GM12864 (cell line): ENCODE results near the gene PPP1R18.

Experiments
- DNase-seq: peaks from one replicate; pipeline ENCODE4 v3.0.0-alpha.2; 2011; ENCODE audit warnings: low read depth
- H3K4me3 ChIP-seq: 2 replicates; pipeline ENCODE4 v1.5.1; 2011; ENCODE audit warnings: mild to moderate bottlenecking, low read depth, low read length, control low read depth
- TF ChIP-seq, protein P1 (sequence below): IDR thresholded peaks from 2 replicates; pipeline ENCODE4 v1.5.1; 2011; ENCODE audit warnings: low read depth, mild to moderate bottlenecking, moderate library complexity, low read length, control low read depth, inconsistent platforms; ENCODE audit errors: missing control alignments

Gene PPP1R18, protein sequence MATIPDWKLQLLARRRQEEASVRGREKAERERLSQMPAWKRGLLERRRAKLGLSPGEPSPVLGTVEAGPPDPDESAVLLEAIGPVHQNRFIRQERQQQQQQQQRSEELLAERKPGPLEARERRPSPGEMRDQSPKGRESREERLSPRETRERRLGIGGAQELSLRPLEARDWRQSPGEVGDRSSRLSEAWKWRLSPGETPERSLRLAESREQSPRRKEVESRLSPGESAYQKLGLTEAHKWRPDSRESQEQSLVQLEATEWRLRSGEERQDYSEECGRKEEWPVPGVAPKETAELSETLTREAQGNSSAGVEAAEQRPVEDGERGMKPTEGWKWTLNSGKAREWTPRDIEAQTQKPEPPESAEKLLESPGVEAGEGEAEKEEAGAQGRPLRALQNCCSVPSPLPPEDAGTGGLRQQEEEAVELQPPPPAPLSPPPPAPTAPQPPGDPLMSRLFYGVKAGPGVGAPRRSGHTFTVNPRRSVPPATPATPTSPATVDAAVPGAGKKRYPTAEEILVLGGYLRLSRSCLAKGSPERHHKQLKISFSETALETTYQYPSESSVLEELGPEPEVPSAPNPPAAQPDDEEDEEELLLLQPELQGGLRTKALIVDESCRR

DNA sequence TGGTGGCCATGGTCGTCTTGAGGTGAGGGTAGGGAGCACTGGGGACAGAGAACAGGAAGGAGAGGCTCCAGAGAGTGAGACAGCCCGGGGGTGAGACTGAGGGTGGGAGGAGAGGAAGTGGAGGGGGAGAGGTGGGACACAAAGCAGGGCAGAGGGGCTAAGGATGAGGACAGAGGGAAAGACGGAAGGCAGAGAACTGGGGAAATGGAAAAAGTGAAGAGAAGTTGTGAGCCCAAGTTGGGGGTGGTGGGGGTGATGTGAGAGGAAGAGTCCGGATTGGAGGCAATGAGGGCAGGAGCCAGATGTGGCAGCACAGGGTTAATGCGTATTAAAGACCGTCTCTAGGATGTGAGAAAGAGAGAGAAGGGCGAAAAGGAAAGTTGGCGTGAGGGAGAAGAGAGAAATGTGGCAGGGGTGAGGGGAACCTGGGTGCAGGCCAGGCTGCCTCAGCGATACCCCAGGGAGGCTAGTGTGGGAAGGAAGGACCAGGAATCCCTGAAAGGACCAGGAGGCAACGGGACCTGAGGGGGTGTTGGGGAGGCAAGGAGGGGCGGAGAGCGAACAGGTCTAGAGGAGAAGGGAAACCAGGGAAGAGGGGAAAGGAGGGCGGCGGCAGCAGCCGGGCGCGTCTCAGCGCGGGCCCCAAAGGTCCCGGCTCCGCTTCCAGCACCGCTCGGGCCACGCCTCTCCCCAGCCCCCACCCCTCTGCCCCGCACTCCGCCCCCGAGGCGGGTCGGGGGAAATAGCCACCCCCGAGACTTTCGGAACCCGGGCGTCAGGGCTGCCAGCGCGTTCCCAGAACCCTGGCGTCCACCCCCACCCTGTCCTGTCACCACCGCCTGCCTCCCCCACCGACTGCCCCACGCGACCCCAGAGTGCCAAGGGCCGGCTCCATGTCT is at the start of gene PPP1R18:
Gene PPP1R18, minus strand, starts transcription at position 637 of the 899 bp plus-strand sequence. Its CDS starts 627 bp downstream, at position 10.
- H3K4me3 ChIP-seq, result peak within 1 kb of the TSS; percentile 75
- no peak for DNase-seq
- TF ChIP-seq, protein P1, sequence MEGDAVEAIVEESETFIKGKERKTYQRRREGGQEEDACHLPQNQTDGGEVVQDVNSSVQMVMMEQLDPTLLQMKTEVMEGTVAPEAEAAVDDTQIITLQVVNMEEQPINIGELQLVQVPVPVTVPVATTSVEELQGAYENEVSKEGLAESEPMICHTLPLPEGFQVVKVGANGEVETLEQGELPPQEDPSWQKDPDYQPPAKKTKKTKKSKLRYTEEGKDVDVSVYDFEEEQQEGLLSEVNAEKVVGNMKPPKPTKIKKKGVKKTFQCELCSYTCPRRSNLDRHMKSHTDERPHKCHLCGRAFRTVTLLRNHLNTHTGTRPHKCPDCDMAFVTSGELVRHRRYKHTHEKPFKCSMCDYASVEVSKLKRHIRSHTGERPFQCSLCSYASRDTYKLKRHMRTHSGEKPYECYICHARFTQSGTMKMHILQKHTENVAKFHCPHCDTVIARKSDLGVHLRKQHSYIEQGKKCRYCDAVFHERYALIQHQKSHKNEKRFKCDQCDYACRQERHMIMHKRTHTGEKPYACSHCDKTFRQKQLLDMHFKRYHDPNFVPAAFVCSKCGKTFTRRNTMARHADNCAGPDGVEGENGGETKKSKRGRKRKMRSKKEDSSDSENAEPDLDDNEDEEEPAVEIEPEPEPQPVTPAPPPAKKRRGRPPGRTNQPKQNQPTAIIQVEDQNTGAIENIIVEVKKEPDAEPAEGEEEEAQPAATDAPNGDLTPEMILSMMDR, result no peak

DNA sequence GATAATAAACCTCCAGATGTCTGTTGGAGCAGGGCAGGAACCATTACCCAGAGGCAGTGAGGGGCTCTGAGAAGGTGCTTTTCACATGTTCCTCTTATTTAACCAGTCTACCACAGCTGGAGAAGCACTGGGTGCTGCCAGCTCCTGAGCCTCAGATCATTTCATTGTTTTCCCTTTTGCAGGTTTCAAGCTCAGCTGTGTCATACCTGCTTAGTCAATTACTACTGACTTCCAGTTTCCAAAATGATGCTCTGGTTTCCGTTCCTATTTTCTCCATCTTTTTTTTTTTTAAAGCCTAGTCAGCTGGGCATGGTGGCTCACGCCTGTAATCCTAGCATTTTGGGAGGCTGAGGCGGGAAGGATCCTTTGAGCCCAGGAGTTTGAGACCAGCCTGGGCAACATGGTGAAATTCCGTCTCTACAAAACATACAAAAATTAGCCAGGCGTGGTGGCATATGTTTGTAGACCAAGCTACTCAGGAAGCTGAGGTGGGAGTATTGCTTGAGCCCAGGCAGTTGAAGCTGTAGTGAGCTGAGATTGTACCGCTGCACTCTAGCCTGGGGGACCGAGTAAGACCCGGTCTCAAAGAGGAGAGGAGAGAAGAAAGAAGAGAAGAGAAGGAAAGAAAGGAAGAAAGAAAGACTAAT is 49.3 kb upstream of the PPP1R18 start:
- TF ChIP-seq, protein P1, result no peak
- DNase-seq, result no peak
- no peak overlapping the region for H3K4me3 ChIP-seq

DNA sequence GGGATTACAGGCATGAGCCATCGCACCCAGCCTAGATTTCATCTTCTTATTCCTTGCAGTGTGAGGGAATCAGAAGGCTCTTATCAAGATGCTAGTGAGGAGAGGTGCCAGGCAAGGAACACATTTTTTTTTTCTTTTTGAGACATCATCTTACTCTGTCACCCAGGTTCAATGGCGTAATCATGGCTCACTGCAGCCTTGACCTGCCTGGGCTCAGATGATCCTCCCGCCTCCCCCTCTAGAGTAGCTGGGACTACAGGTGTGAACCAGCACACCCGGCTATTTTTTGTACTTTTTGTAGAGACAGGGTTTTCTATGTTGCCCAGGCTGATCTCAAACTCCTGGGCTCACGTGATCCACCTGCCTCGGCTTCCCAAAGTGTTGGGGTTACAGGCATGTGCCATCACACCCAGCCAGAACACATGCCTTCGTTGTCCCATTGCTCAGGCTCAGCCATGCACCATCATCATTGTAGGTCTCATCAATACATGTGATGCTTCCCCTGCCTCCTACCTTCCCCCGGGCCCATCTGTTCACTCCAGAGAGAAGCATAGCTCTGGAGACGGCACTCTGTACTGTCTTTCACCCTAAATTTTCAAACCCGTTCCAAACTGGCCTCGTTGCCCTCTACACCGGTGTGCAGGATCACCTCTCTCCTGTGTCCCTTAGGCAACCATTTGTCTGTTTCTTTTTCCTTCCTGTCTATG is 45.9 kb upstream of the PPP1R18 start:
- DNase-seq, result no peak
- TF ChIP-seq, protein P1, result no peak

DNA sequence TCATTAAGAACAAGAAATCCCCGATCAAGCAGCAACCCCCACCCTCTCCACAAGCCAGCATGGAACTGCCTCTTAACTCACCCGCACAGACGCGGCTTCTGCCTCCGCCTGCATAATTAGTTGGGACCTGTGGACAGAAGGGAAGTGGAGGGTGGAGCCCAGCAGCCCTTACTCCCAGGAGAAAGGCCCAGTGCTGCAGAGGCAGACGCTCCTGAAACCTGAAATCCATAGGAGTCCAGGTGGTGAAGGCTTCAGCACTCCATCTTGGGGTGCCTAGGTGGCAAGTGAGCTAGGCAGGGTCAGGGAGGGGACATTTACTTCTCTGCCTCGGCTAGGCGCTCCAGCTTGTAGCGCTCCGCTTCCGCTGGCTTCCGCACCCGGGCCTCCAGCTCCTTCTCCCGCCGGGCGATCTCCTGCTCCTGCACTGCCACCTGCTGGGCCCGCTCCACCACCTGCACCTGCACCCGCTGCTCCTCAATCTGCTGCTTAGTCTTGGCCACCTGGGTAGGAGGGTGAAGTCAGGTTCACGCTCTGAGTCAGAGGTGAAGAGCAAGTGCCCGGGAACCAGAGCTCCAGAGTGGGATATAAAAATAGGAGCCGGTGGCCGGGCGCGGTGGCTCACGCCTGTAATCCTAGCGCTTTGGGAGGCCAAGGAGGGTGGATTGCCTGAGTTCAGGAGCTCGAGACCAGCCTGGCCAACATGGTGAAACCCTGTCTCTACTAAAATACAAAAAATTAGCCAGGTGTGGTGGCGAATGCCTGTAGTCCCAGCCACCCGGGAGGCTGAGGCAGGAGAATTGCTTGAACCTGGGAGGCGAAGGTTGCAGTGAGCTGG is 44.4 kb upstream of the PPP1R18 start:
- no peak overlapping the region for H3K4me3 ChIP-seq
- TF ChIP-seq, protein P1, result peak; percentile 87
- DNase-seq, result no peak

More for the DNA sequence above, 45.9 kb upstream of the PPP1R18 start:
- no peak overlapping the region for H3K4me3 ChIP-seq

DNA sequence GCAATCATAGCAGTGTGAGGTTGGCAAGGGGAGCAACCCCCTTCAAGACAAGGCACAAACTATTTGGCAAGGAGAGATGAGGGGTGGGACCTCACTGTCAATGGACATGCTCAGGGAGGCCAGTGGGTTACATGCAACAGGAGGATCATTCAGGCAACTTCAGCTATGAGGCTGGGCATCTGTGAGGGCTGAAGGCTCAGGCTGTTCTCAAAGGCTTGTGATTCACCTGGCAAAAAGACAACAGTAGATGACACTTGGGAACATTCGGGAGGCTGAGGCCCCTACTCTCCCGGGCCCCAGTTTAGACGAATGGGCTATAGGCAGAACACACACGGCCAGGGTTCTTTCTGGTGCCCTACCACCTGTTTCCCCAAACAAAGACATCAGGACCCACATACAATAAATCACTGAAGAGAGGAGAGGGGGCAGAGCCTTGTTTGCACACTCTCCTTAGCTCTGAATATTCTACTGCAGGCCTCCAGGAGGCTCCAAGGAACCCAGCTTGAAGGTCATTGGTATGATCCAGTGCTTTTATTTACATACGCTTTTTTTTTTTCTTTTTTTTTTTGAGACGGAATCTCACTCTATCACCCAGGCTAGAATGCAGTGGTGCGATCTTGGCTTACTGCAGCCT is 41.6 kb upstream of the PPP1R18 start:
- TF ChIP-seq, protein P1, result no peak
- no peak overlapping the region for H3K4me3 ChIP-seq
- no peak for DNase-seq
